Measurements from ENCODE around the gene ZNF483.

Gene ZNF483

GRCh38 chr9:111597852-111598732, 73.1 kb downstream of the ZNF483 start:
- peak; percentile 57 for ATAC-seq
- 0 out of 2 replicates have a peak, but pooled peaks have one; percentile 5 for TF ChIP-seq GLIS3 (CRISPR knock-in tag; IDR thresholded peaks at IDR 0.05)
- no peak for TF ChIP-seq PATZ1 (CRISPR knock-in tag; IDR thresholded peaks at IDR 0.05; ENCODE audit: borderline replicate concordance)
- TF ChIP-seq ARNTL (CRISPR knock-in tag; IDR thresholded peaks at IDR 0.05; ENCODE audit: borderline replicate concordance, low read depth): no peak
- TF ChIP-seq BACH2 (CRISPR knock-in tag; IDR thresholded peaks at IDR 0.05; ENCODE audit: borderline replicate concordance): no peak
- TF ChIP-seq TSHZ2 (CRISPR knock-in tag; IDR thresholded peaks at IDR 0.05): no peak
- no peak for TF ChIP-seq ZFP30 (CRISPR knock-in tag; IDR thresholded peaks at IDR 0.05)

- ATAC-seq: peak; percentile 60
- TF ChIP-seq ZFP3 (CRISPR knock-in tag; IDR thresholded peaks at IDR 0.05) (no peak), ZFP30 (CRISPR knock-in tag; IDR thresholded peaks at IDR 0.05) (no peak), OSR1 (CRISPR knock-in tag; IDR thresholded peaks at IDR 0.05) (no peak), SNAI2 (CRISPR knock-in tag; IDR thresholded peaks at IDR 0.05) (no peak), BACH2 (CRISPR knock-in tag; IDR thresholded peaks at IDR 0.05; ENCODE audit: borderline replicate concordance) (no peak), ARNTL (CRISPR knock-in tag; IDR thresholded peaks at IDR 0.05; ENCODE audit: borderline replicate concordance, low read depth) (no peak), ESRRG (CRISPR knock-in tag; IDR thresholded peaks at IDR 0.05) (no peak), RARB (CRISPR knock-in tag; IDR thresholded peaks at IDR 0.05) (no peak)
These were observed 73.7 kb downstream of the ZNF483 start for GRCh38 chr9:111598733-111599091.

GRCh38 chr9:111599092-111599954, 74.3 kb downstream of the ZNF483 start, which contains the start of gene PTGR1:
TSS of gene PTGR1 (minus strand) at chr9:111599647. CDS start at chr9:111597422, 2,225 bp downstream.
- TF ChIP-seq SNAI2 (CRISPR knock-in tag; IDR thresholded peaks at IDR 0.05): no peak
- TF ChIP-seq ESRRG (CRISPR knock-in tag; IDR thresholded peaks at IDR 0.05): no peak
- no peak for TF ChIP-seq POU6F1 (CRISPR knock-in tag; IDR thresholded peaks at IDR 0.05; ENCODE audit: borderline replicate concordance, low read depth)
- no peak for TF ChIP-seq ARNTL (CRISPR knock-in tag; IDR thresholded peaks at IDR 0.05; ENCODE audit: borderline replicate concordance, low read depth)
- no peak for TF ChIP-seq ZNF8 (CRISPR knock-in tag; IDR thresholded peaks at IDR 0.05)
- TF ChIP-seq CREB5 (CRISPR knock-in tag; IDR thresholded peaks at IDR 0.05; ENCODE audit: low read depth): no peak
- no peak for TF ChIP-seq CSDC2 (CRISPR knock-in tag; IDR thresholded peaks at IDR 0.05)
- no peak for TF ChIP-seq TCF4 (CRISPR knock-in tag; IDR thresholded peaks at IDR 0.05; ENCODE audit: borderline replicate concordance)
- TF ChIP-seq OSR1 (CRISPR knock-in tag; IDR thresholded peaks at IDR 0.05): no peak
- no peak for TF ChIP-seq BACH2 (CRISPR knock-in tag; IDR thresholded peaks at IDR 0.05; ENCODE audit: borderline replicate concordance)
- TF ChIP-seq TSHZ2 (CRISPR knock-in tag; IDR thresholded peaks at IDR 0.05): no peak
- no peak for TF ChIP-seq ZNF70 (CRISPR knock-in tag; IDR thresholded peaks at IDR 0.05)
- no peak for TF ChIP-seq GLIS3 (CRISPR knock-in tag; IDR thresholded peaks at IDR 0.05)
- TF ChIP-seq ZC3H10 (CRISPR knock-in tag; IDR thresholded peaks at IDR 0.05): no peak
- peak; percentile 90 for ATAC-seq
